GM23338 (cell line): ENCODE results near the gene TNPO1.

Source experiments
- CREB1 ChIP-seq: fragments of 250-450 bp; sonication (Bioruptor Pico); IDR thresholded peaks from 2 replicates; pipeline ENCODE4 v1.5.0; 2020; ENCODE audit warnings: low read depth, mild to moderate bottlenecking, moderate library complexity
- EZH2 ChIP-seq: fragments of 200-600 bp; sonication (generic); IDR thresholded peaks from one replicate; pipeline ENCODE4 v1.8.0; 2017; ENCODE audit warnings: antibody characterized with exemption, mild to moderate bottlenecking, low read depth; ENCODE audit not compliant: unreplicated experiment
- EZH2phosphoT487 ChIP-seq: fragments of 200-600 bp; sonication (generic); IDR thresholded peaks from one replicate; pipeline ENCODE4 v1.8.1; 2018; ENCODE audit warnings: antibody characterized with exemption; ENCODE audit not compliant: unreplicated experiment
- JUNB ChIP-seq: IDR thresholded peaks from one replicate; pipeline ENCODE4 v1.6.1; 2016; ENCODE audit warnings: antibody characterized with exemption; ENCODE audit not compliant: unreplicated experiment
- NANOG ChIP-seq: IDR thresholded peaks from 2 replicates; pipeline ENCODE4 v1.6.1; 2016; ENCODE audit warnings: antibody characterized with exemption, borderline replicate concordance
- POLR2AphosphoS5 ChIP-seq: IDR thresholded peaks from 2 replicates; pipeline ENCODE4 v1.6.1; 2016; ENCODE audit warnings: antibody characterized with exemption, low read depth
- STAT1 ChIP-seq: IDR thresholded peaks from one replicate; pipeline ENCODE4 v1.6.1; 2016; ENCODE audit warnings: antibody characterized with exemption; ENCODE audit not compliant: unreplicated experiment
- ZNF114 ChIP-seq: fragments of 250-450 bp; sonication (Bioruptor Pico); IDR thresholded peaks from 2 replicates; pipeline ENCODE4 v1.5.0; 2020; ENCODE audit warnings: mild to moderate bottlenecking, moderate library complexity
- ZNF331 ChIP-seq: fragments of 250-450 bp; sonication (Bioruptor Pico); IDR thresholded peaks from 2 replicates; pipeline ENCODE4 v1.5.0; 2020; ENCODE audit warnings: low read depth, mild to moderate bottlenecking, moderate library complexity
- TF ChIP-seq, protein P1 (sequence below), 2 experiments: fragments of 200-600 bp in 1 of 2; sonication (generic) in 1 of 2; conservative IDR thresholded peaks; 2 replicates each; pipeline versions ENCODE4 v1.5.1 to v1.6.1; 2016 to 2017; ENCODE audit warnings: antibody characterized with exemption in 2 of 2, low read depth in 2 of 2, mild to moderate bottlenecking in 2 of 2, moderate library complexity in 1 of 2
- TF ChIP-seq, protein P2 (sequence below): IDR thresholded peaks from one replicate; pipeline ENCODE4 v1.6.1; 2018; ENCODE audit warnings: antibody characterized with exemption; ENCODE audit not compliant: unreplicated experiment

DNA sequence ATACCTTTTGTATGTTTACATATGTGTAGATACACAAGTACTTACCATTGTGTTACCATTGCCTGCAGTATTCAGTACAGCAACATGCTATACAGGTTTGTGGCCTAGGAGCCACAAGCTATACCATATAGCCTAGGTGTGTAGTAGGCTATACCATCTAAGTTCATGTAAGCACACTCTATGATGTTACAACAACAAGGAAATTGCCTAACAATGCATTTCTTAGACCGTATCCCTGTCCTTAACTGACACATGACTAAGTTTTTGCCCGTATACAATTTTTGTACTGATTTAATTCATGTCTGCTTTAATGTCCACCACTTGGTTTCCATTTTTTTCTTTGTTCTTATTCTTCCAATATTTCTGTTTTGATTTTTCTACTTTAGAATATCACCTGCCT is 18.5 kb downstream of the TNPO1 start:
- TF ChIP-seq, protein P1, sequence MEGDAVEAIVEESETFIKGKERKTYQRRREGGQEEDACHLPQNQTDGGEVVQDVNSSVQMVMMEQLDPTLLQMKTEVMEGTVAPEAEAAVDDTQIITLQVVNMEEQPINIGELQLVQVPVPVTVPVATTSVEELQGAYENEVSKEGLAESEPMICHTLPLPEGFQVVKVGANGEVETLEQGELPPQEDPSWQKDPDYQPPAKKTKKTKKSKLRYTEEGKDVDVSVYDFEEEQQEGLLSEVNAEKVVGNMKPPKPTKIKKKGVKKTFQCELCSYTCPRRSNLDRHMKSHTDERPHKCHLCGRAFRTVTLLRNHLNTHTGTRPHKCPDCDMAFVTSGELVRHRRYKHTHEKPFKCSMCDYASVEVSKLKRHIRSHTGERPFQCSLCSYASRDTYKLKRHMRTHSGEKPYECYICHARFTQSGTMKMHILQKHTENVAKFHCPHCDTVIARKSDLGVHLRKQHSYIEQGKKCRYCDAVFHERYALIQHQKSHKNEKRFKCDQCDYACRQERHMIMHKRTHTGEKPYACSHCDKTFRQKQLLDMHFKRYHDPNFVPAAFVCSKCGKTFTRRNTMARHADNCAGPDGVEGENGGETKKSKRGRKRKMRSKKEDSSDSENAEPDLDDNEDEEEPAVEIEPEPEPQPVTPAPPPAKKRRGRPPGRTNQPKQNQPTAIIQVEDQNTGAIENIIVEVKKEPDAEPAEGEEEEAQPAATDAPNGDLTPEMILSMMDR (conservative IDR thresholded peaks at IDR 0.05; ENCODE audit: low read depth in 2 of 2), result no peak
- TF ChIP-seq EZH2, result no peak
- TF ChIP-seq, protein P2, sequence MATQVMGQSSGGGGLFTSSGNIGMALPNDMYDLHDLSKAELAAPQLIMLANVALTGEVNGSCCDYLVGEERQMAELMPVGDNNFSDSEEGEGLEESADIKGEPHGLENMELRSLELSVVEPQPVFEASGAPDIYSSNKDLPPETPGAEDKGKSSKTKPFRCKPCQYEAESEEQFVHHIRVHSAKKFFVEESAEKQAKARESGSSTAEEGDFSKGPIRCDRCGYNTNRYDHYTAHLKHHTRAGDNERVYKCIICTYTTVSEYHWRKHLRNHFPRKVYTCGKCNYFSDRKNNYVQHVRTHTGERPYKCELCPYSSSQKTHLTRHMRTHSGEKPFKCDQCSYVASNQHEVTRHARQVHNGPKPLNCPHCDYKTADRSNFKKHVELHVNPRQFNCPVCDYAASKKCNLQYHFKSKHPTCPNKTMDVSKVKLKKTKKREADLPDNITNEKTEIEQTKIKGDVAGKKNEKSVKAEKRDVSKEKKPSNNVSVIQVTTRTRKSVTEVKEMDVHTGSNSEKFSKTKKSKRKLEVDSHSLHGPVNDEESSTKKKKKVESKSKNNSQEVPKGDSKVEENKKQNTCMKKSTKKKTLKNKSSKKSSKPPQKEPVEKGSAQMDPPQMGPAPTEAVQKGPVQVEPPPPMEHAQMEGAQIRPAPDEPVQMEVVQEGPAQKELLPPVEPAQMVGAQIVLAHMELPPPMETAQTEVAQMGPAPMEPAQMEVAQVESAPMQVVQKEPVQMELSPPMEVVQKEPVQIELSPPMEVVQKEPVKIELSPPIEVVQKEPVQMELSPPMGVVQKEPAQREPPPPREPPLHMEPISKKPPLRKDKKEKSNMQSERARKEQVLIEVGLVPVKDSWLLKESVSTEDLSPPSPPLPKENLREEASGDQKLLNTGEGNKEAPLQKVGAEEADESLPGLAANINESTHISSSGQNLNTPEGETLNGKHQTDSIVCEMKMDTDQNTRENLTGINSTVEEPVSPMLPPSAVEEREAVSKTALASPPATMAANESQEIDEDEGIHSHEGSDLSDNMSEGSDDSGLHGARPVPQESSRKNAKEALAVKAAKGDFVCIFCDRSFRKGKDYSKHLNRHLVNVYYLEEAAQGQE, result no peak
- TF ChIP-seq EZH2phosphoT487, result no peak
- no peak for TF ChIP-seq POLR2AphosphoS5
- TF ChIP-seq JUNB, result no peak
- no peak for TF ChIP-seq CREB1
- no peak for TF ChIP-seq ZNF114 (CRISPR knock-in tag)
- TF ChIP-seq STAT1, result no peak
- no peak for TF ChIP-seq NANOG
- no peak for TF ChIP-seq ZNF331 (CRISPR knock-in tag)
